Measurements from ENCODE around the gene DDX50. TPM values are rescaled to one million over a fixed set of nuclear protein-coding genes. Genes with fewer than 3 reads are reported as not detected.

Gene DDX50
- total RNA-seq, 4 donors from 2014 or later, result 33.0 to 49.6 (median 47.4) TPM

DNA sequence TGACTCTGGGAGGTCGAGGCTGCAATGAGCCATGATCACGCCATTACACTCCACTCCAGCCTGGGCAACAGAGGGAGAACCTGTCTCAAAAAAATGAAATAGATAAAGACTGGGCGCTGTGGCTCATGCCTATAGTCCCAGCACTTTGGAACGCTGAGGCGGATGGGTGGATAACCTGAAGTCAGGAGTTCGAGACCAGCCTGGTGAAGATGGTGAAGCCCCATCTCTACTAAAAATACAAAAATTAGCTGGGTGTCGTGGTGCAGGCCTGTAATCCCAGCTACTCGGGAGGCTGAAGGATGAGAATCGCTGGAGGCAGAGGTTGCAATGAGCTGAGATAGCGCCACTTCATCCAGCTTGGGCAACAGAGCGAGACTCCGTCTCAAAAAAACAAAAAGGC is 53.8 kb downstream of the DDX50 start:
- Histone ChIP-seq H3K36me3 (peaks cover under 1 to 27% (median 14%) of the 10 kb centered on the region in 4 donors), H3K4me3 (peak overlapping the region in 3 of 4 donors; percentile 73 to 94 (median 87)), H3K27ac (replicated peaks in 1 of 4) (peak overlapping the region in 1 of 4 donors; percentile 92), H3K27me3 (no peaks in the 10 kb centered on the region), H3K9me3 (no peaks in the 10 kb centered on the region), H3K4me1 (peaks cover 19 to 38% (median 32%) of the 10 kb centered on the region in 4 donors)
- DNase-seq (ENCODE audit: extremely low spot score), result no peak
- TF ChIP-seq POLR2AphosphoS5 (IDR thresholded peaks at IDR 0.05), result no peak
- 91% methylated on average over 12 of the region's 12 CpGs for WGBS
- intact Hi-C loops (cut with DNase I), result no loop called here

- no peaks in the 10 kb centered on the region for H3K27me3 ChIP-seq
- peak overlapping the region; percentile 70 to 94 (median 80) for H3K4me3 ChIP-seq
- H3K9me3 ChIP-seq, result no peaks in the 10 kb centered on the region
- intact Hi-C loops (cut with DNase I), result no loop called here
- peak overlapping the region; percentile 85 to 92 (median 89) for H3K27ac ChIP-seq (replicated peaks in 1 of 4)
- 4% methylated on average over 16 of the region's 16 CpGs for WGBS
- peaks cover 19 to 38% (median 32%) of the 10 kb centered on the region in 4 donors for H3K4me1 ChIP-seq
- TF ChIP-seq POLR2AphosphoS5 (IDR thresholded peaks at IDR 0.05), result no peak
- TF ChIP-seq, protein P1, sequence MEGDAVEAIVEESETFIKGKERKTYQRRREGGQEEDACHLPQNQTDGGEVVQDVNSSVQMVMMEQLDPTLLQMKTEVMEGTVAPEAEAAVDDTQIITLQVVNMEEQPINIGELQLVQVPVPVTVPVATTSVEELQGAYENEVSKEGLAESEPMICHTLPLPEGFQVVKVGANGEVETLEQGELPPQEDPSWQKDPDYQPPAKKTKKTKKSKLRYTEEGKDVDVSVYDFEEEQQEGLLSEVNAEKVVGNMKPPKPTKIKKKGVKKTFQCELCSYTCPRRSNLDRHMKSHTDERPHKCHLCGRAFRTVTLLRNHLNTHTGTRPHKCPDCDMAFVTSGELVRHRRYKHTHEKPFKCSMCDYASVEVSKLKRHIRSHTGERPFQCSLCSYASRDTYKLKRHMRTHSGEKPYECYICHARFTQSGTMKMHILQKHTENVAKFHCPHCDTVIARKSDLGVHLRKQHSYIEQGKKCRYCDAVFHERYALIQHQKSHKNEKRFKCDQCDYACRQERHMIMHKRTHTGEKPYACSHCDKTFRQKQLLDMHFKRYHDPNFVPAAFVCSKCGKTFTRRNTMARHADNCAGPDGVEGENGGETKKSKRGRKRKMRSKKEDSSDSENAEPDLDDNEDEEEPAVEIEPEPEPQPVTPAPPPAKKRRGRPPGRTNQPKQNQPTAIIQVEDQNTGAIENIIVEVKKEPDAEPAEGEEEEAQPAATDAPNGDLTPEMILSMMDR (IDR thresholded peaks at IDR 0.05), result no peak
- TF ChIP-seq POLR2A (IDR thresholded peaks at IDR 0.05; ENCODE audit: low read depth), result no peak
- TF ChIP-seq EP300 (IDR thresholded peaks at IDR 0.05), result no peak
- no peak for DNase-seq (ENCODE audit: extremely low spot score)
- peaks cover 5 to 27% (median 16%) of the 10 kb centered on the region in 4 donors for H3K36me3 ChIP-seq
Observed at GRCh38 chr10:68955355-68955831, 54.3 kb downstream of the DDX50 start.

- TF ChIP-seq POLR2A (IDR thresholded peaks at IDR 0.05; ENCODE audit: low read depth) (peak; percentile 64), EP300 (IDR thresholded peaks at IDR 0.05) (no peak), POLR2AphosphoS5 (IDR thresholded peaks at IDR 0.05) (peak; percentile 90)
- TF ChIP-seq, protein P1 (IDR thresholded peaks at IDR 0.05), result peak; percentile 54 to 60 (median 57)
- H3K36me3 ChIP-seq, result peaks cover 7 to 27% (median 17%) of the 10 kb centered on the region in 4 donors
- H3K27ac ChIP-seq (replicated peaks in 1 of 4), result peak within 1 kb of the TSS; percentile 85 to 92 (median 89)
- peak; percentile 97 for DNase-seq (ENCODE audit: extremely low spot score)
- peaks cover 19 to 38% (median 32%) of the 10 kb centered on the region in 4 donors for H3K4me1 ChIP-seq
- no peaks in the 10 kb centered on the region for H3K27me3 ChIP-seq
- peak within 1 kb of the TSS; percentile 70 to 94 (median 80) for H3K4me3 ChIP-seq
- H3K9me3 ChIP-seq, result no peaks in the 10 kb centered on the region
- intact Hi-C loops (cut with DNase I), result no loop called here
- WGBS, result under 1% methylated on average over 53 of the region's 53 CpGs
Observed at GRCh38 chr10:68955832-68956532, 54.9 kb downstream of the DDX50 start, which contains the start of gene DDX21. Gene DDX21, plus strand, starts transcription at chr10:68956170. Its CDS starts 56 bp downstream, at chr10:68956226.

- peaks cover 19 to 38% (median 32%) of the 10 kb centered on the region in 4 donors for H3K4me1 ChIP-seq
- intact Hi-C loops (cut with DNase I), result no loop called here
- no peak for TF ChIP-seq POLR2A (IDR thresholded peaks at IDR 0.05; ENCODE audit: low read depth)
- no peak for TF ChIP-seq EP300 (IDR thresholded peaks at IDR 0.05)
- TF ChIP-seq, protein P1 (IDR thresholded peaks at IDR 0.05), result no peak
- TF ChIP-seq POLR2AphosphoS5 (IDR thresholded peaks at IDR 0.05), result no peak
- peak overlapping the region; percentile 85 to 92 (median 89) for H3K27ac ChIP-seq (replicated peaks in 1 of 4)
- no peaks in the 10 kb centered on the region for H3K27me3 ChIP-seq
- H3K36me3 ChIP-seq, result peaks cover 9 to 29% (median 26%) of the 10 kb centered on the region in 4 donors
- DNase-seq (ENCODE audit: extremely low spot score), result no peak
- H3K4me3 ChIP-seq, result peak overlapping the region; percentile 70 to 94 (median 80)
- no peaks in the 10 kb centered on the region for H3K9me3 ChIP-seq
- WGBS, result 74% methylated on average over 7 of the region's 7 CpGs
Observed at GRCh38 chr10:68957284-68957615, 56.1 kb downstream of the DDX50 start.

- Histone ChIP-seq H3K4me1 (peaks cover 19 to 38% (median 32%) of the 10 kb centered on the region in 4 donors), H3K36me3 (peaks cover 13 to 33% (median 29%) of the 10 kb centered on the region in 4 donors), H3K27ac (replicated peaks in 1 of 4) (peak overlapping the region in 2 of 4 donors; percentile 85 to 92), H3K27me3 (no peaks in the 10 kb centered on the region), H3K4me3 (peak overlapping the region; percentile 70 to 94 (median 80)), H3K9me3 (no peaks in the 10 kb centered on the region)
- TF ChIP-seq POLR2AphosphoS5 (IDR thresholded peaks at IDR 0.05) (no peak), POLR2A (IDR thresholded peaks at IDR 0.05; ENCODE audit: low read depth) (no peak), EP300 (IDR thresholded peaks at IDR 0.05) (no peak)
- TF ChIP-seq, protein P1 (IDR thresholded peaks at IDR 0.05), result no peak
- intact Hi-C loops (cut with DNase I), result no loop called here
- 66% methylated on average over 3 of the region's 3 CpGs for WGBS
- DNase-seq (ENCODE audit: extremely low spot score), result no peak
Observed at GRCh38 chr10:68957654-68958053, 56.5 kb downstream of the DDX50 start.
